Skin epidermis (tissue), 12 donors: Measurements from ENCODE around the gene BTBD18.
A peak's percentile ranks its signal among the peaks of the same experiment; 100 is the strongest.
"Not testable (repeated sequence)": the region's sequence is repeated elsewhere in the genome, so short reads cannot be mapped to it uniquely, and the experiment has no call there.

Experiments used
- H3K27ac ChIP-seq, 21 experiments: fragments of 200-600 bp; sonication (generic) in 11 of 21; one replicate each; pipeline ENCODE4 v1.5.0; 2020; ENCODE audit warnings: mild to moderate bottlenecking in 3 of 21, inconsistent platforms in 2 of 21, moderate library complexity in 2 of 21
- H3K4me3 ChIP-seq, 7 experiments: fragments of 200-600 bp; sonication (generic) in 2 of 7; one replicate each; pipeline ENCODE4 v1.5.0; 2020; ENCODE audit warnings: inconsistent platforms in 2 of 7, mild to moderate bottlenecking in 2 of 7, moderate library complexity in 1 of 7

The BTBD18 gene

GRCh38 chr11:57742087-57742452 is 9.5 kb downstream of the BTBD18 start:
- Histone ChIP-seq H3K27ac (peak overlapping the region; percentile 84 to 99 (median 93)), H3K4me3 (peak overlapping the region; percentile 54 to 95 (median 76))

- Histone ChIP-seq H3K27ac (peak within 1 kb of the TSS; percentile 84 to 99 (median 93)), H3K4me3 (peak within 1 kb of the TSS; percentile 54 to 95 (median 76))
Observed at GRCh38 chr11:57741132-57742086, 10.2 kb downstream of the BTBD18 start, which contains the start of gene SELENOH. SELENOH (plus strand) TSS chr11:57741491; CDS start chr11:57741596, 105 bp downstream.

DNA sequence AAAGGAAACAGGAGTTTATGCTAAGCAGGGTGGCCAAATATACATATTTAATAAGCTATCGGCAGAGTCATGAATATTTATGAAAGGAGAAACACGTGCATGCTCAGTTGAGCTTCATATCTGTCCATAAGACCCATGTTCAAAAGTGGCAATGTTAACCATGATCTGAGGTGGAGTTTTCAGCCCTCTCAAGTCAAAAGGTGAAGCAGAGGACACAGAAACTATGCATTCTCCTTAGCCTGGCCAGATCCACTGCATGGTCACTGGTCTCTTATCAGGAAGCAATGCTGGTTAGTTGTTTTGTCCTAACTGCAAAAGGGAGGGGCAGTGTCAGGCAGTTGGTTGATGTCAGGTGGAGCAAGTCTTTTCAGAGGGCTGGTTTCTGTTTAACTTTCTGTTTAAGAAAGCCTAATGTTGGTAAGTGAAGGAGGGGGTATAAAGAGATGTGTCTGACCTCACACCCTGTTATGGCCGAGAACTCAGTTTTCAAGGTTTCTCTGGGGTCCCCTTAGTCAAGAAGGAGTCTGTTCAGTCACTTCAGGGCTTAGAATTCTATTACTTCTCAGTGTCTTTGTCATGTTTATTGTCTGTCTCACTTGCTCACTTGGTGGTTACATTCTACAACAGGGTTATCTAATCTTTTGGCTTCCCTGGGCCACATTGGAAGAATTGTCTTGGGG is 15.9 kb downstream of the BTBD18 start:
- H3K4me3 ChIP-seq, result no peak overlapping the region
- H3K27ac ChIP-seq, result no peak overlapping the region

DNA sequence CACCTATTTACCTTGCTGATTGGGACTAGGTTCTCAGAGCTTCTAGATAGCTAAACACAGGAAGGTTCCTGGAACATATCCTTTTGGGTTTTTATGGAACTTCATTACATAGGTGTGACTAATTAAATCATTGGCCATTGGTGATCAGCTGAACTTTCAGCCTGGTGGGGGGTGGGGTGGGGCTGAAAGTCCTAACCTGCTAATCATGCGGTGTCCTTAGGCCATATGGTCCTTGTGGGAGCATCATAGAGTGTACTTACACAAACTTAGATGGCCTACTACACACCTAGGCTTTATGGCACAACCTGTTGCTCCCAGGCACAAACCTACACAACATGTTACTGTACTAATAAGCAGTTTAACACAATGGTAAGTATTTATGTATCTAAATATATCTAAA is 19.0 kb downstream of the BTBD18 start:
- no peak overlapping the region for H3K4me3 ChIP-seq
- H3K27ac ChIP-seq, result no peak overlapping the region

- Histone ChIP-seq H3K4me3 (no peak overlapping the region), H3K27ac (no peak overlapping the region)
Observed at GRCh38 chr11:57729479-57729878, 22.1 kb downstream of the BTBD18 start.

DNA sequence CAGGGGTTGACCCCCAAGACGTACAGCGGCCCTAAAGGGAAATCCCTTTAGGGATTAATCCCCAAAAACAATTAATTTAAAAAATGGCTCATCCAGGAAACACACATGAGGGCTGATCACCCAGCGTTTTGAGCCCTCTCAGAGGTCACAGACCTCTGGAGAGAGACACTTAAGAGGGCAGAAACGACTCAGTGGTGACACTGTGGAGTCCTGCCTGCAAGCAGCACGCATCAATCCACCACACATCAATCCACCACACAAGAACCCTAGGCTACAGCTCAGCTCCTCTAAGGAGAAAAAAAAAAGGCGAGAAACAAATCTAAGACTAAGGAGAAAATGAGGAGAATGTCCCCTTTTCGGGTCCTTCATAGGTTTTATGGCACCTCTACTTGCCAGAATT is 22.8 kb downstream of the BTBD18 start:
- Histone ChIP-seq H3K4me3 (no peak overlapping the region), H3K27ac (no peak overlapping the region)

DNA sequence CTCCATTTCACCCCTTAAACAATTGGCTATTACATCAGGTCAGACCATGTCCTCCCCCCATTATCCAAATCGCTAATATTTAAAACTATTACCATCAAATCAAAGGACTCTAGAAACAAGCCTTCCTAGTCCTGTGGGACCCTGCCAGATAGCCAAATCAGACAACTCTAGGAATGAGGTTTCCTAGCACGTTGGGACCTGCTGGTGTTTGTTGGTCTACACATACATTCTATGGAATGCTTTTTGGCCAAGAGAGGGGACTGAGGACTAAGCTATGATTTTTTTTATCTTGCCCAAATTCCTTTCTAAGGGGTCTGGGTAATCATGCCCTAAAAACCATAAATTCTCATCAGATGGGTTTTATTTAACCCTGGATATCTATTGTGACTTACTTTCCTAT is 24.4 kb downstream of the BTBD18 start:
- Histone ChIP-seq H3K4me3 (no peak overlapping the region), H3K27ac (peak overlapping the region in 1 of 21 experiments; percentile 6)

DNA sequence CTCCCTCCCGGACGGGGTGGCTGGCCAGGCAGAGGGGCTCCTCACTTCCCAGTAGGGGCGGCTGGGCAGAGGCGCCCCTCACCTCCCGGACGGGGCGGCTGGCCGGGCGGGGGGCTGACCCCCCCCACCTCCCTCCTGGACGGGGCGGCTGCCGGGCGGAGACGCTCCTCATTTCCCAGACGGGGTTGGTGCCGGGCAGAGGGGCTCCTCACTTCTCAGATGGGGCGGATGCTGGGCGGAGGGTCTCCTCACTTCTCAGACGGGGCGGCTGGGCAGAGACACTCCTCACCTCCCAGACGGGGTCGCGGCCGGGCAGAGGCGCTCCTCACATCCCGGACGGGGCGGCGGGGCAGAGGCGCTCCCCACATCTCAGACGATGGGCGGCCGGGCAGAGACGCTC is 34.9 kb downstream of the BTBD18 start:
- H3K4me3 ChIP-seq, H3K27ac ChIP-seq: not testable (repeated sequence)

- Histone ChIP-seq H3K27ac (peak overlapping the region in 2 of 21 experiments; percentile 11 to 88), H3K4me3 (peak overlapping the region in 5 of 7 experiments; percentile 72 to 98 (median 89))
Observed at GRCh38 chr11:57713835-57714234, 37.8 kb downstream of the BTBD18 start.

DNA sequence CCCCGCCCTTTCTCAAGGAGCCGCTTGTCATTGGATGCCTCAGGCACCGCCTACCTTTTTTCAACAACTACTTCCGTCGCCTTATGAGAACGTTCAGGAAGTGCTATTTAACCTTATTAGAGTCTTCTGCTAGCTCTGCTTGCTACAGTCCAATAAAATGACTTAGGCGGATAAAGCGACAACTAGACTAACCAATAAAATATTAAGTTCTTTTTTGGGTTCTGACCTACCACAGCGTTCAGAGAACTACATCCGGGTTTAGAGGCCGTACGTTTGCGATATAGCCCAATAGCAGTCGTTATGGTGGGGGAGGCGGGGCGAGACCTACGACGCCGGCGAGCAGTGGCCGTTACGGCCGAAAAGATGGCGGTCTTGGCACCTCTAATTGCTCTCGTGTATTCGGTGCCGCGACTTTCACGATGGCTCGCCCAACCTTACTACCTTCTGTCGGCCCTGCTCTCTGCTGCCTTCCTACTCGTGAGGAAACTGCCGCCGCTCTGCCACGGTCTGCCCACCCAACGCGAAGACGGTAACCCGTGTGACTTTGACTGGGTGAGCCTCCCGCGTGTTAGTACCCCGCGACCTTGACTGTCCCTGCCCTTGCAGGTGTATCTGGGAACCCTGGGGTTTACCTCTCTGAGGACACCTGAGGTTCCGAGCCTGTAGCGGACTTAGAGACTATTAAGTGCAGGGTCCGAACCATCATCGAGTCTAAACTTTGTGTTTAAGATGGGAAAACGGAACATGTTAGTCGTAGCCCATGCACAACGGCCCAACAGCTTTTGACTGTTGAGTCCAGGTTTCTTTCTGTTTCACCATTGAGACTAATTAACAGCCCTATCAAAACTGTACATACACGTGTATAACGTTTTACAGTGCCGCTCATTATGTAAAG is 39.1 kb downstream of the BTBD18 start, which contains the start of gene TMX2:
TMX2 (plus strand) TSS at position 338 of the 895 bp plus-strand sequence; CDS start at position 364, 26 bp downstream.
- H3K4me3 ChIP-seq, result peak within 1 kb of the TSS; percentile 72 to 98 (median 92)
- H3K27ac ChIP-seq, result peak within 1 kb of the TSS in 20 of 21 experiments; percentile 76 to 94 (median 89)

- Histone ChIP-seq H3K4me3 (peak within 1 kb of the TSS; percentile 72 to 98 (median 92)), H3K27ac (peak within 1 kb of the TSS in 20 of 21 experiments; percentile 76 to 94 (median 89))
Observed at GRCh38 chr11:57711414-57712255, 40.0 kb downstream of the BTBD18 start, which contains the start of gene MED19. MED19 (minus strand) TSS chr11:57712215; CDS start chr11:57712179, 36 bp downstream.

DNA sequence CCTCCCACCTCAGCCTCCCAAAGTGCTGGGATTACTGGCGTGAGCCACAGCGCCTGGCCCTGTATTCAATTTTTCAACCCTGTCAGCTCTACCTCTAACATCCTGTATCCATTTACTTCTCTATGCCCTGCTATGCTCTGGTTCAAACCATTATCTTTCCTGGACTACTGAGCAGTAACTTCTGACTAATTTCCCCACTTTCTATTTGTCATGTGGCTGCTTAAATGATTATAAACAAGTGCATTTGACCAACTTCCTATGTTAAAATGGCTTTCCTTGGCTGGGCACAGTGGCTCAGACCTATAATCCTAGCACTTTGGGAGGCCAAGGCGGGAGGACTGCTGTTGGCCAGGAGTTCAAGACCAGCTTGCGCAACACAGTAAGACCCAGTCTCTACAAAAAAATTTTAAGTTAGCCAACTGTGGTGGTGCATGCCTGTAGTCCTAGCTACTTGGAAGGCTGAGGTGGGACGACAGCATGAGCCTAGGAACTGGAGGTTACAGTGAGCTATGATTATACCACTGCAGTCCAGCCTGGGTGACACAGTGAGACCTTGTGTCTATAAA is 41.7 kb downstream of the BTBD18 start:
- Histone ChIP-seq H3K27ac (no peak overlapping the region), H3K4me3 (no peak overlapping the region)

DNA sequence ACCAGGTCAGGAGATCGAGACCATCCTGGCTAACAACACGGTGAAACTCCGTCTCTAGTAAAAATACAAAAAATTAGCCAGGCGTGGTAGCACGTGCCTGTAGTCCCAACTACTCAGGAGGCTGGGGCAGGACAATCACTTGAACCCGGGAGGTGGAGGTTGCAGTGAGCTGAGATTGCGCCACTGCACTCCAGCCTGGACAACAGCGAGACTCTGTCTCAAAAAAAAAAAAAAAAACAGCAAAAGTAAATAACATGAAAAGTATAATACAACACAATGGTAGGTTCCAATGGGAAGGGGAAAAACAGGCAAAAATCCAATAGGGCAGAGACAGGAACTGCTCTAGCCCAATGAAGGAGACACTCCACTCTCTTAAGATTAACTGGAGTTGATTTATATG is 46.2 kb downstream of the BTBD18 start:
- not testable (repeated sequence) for H3K27ac ChIP-seq, H3K4me3 ChIP-seq

GRCh38 chr11:57704932-57705331 is 46.7 kb downstream of the BTBD18 start:
- H3K4me3 ChIP-seq, result no peak overlapping the region
- no peak overlapping the region for H3K27ac ChIP-seq

DNA sequence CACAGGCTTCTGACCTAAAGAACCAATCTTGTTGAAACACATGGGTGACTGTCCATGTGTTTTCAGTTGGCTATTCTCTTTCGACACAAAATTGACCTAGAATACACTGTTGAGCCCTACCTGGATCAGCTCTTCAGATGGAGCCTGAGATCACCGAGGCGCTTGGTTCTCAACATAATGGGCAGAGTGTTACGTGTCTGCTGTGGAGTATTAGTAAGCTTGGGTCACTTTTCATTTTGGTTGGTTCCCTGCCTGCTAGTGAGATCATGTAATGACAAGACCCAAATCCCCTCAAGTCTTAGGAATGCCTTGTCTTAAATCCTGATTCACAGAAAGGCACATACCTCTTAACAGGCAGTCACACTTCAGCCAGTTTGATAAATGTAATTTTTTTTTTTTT is 48.3 kb downstream of the BTBD18 start:
- no peak overlapping the region for H3K27ac ChIP-seq
- H3K4me3 ChIP-seq, result no peak overlapping the region

- H3K27ac ChIP-seq, result no peak overlapping the region
- H3K4me3 ChIP-seq, result no peak overlapping the region
Observed at GRCh38 chr11:57700425-57700824, 51.2 kb downstream of the BTBD18 start.

- Histone ChIP-seq H3K4me3 (no peak overlapping the region), H3K27ac (no peak overlapping the region)
Observed at GRCh38 chr11:57699813-57700212, 51.8 kb downstream of the BTBD18 start.

DNA sequence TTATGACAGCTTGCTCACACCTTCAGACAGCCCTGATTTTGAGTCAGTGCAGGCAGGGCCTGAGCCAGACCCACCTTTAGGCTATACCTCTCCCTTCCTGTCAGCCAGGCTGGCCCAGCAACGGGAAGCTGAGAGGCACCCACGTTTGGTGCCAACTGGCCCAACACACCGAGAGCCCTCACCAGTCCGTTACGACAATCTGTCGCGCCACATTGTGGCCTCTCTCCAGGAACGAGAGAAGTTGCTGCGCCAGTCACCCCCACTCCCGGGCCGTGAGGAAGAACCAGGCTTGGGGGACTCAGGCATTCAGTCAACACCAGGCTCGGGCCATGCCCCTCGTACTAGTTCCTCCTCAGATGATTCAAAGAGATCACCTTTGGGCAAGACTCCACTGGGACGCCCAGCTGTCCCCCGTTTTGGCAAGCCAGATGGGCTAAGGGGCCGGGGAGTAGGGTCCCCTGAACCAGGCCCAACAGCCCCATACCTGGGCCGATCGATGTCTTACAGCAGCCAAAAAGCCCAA is 52.7 kb downstream of the BTBD18 start:
- no peak overlapping the region for H3K4me3 ChIP-seq
- H3K27ac ChIP-seq, result no peak overlapping the region
